Measurements from ENCODE around the gene ADARB2.
"Not testable (repeated sequence)": the region's sequence is repeated elsewhere in the genome, so short reads cannot be mapped to it uniquely, and the experiment has no call there.

The ADARB2 gene

GRCh38 chr10:1538531-1539061 is 198.7 kb downstream of the ADARB2 start:
- FAIRE-seq = no peak

- FAIRE-seq = no peak
Measured at GRCh38 chr10:1538121-1538520, 199.2 kb downstream of the ADARB2 start.

GRCh38 chr10:1537449-1537848 is 199.9 kb downstream of the ADARB2 start:
- not testable (repeated sequence) for FAIRE-seq

- FAIRE-seq = no peak
Measured at GRCh38 chr10:1536341-1536740, 201.0 kb downstream of the ADARB2 start.

- no peak for FAIRE-seq
Measured at GRCh38 chr10:1535301-1535965, 201.9 kb downstream of the ADARB2 start.

GRCh38 chr10:1534820-1535219 is 202.5 kb downstream of the ADARB2 start:
- FAIRE-seq = no peak

- FAIRE-seq = no peak
Measured at GRCh38 chr10:1532636-1533035, 204.7 kb downstream of the ADARB2 start.

- no peak for FAIRE-seq
Measured at GRCh38 chr10:1531883-1532597, 205.3 kb downstream of the ADARB2 start.

- no peak for FAIRE-seq
Measured at GRCh38 chr10:1530871-1531517, 206.3 kb downstream of the ADARB2 start.

GRCh38 chr10:1529806-1530413 is 207.4 kb downstream of the ADARB2 start:
- FAIRE-seq = no peak

- no peak for FAIRE-seq
Measured at GRCh38 chr10:1527951-1528350, 209.4 kb downstream of the ADARB2 start.

- no peak for FAIRE-seq
Measured at GRCh38 chr10:1526436-1527055, 210.8 kb downstream of the ADARB2 start.

- FAIRE-seq = no peak
Measured at GRCh38 chr10:1525354-1526162, 211.8 kb downstream of the ADARB2 start.

- FAIRE-seq = no peak
Measured at GRCh38 chr10:1524540-1524939, 212.8 kb downstream of the ADARB2 start.

GRCh38 chr10:1523221-1523620 is 214.1 kb downstream of the ADARB2 start:
- no peak for FAIRE-seq

- FAIRE-seq = no peak
Measured at GRCh38 chr10:1522237-1522636, 215.1 kb downstream of the ADARB2 start.

- no peak for FAIRE-seq
Measured at GRCh38 chr10:1521741-1522140, 215.6 kb downstream of the ADARB2 start.

GRCh38 chr10:1520909-1521565 is 216.3 kb downstream of the ADARB2 start:
- no peak for FAIRE-seq

GRCh38 chr10:1519391-1519790 is 217.9 kb downstream of the ADARB2 start:
- no peak for FAIRE-seq

- FAIRE-seq = no peak
Measured at GRCh38 chr10:1517684-1518083, 219.6 kb downstream of the ADARB2 start.

GRCh38 chr10:1516492-1517165 is 220.7 kb downstream of the ADARB2 start:
- FAIRE-seq = no peak
